SK-N-MC (cell line): ENCODE measurements around the gene SMIM20.

Experiments
- DNase-seq: peaks from one replicate; pipeline ENCODE4 v3.0.0-alpha.2; 2011; ENCODE audit warnings: low read depth, low spot score
- H3K27ac ChIP-seq: fragments of 200-600 bp; sonication (generic); 2 replicates; pipeline ENCODE4 v1.5.1; 2016; ENCODE audit warnings: mixed run types
- H3K36me3 ChIP-seq: fragments of 200-600 bp; sonication (generic); 2 replicates; pipeline ENCODE4 v1.6.1; 2017; ENCODE audit warnings: antibody characterized with exemption, low read length, mixed read lengths; ENCODE audit not compliant: insufficient read depth
- H3K4me3 ChIP-seq: fragments of 200-600 bp; sonication (generic); 2 replicates; pipeline ENCODE4 v1.5.1; 2016
- H3K9ac ChIP-seq: fragments of 200-600 bp; sonication (generic); 2 replicates; pipeline ENCODE4 v1.8.0; 2017; ENCODE audit warnings: mixed run types, mixed read lengths; ENCODE audit not compliant: insufficient read length
- H3K9me3 ChIP-seq: fragments of 200-600 bp; sonication (generic); 2 replicates; pipeline ENCODE4 v1.6.1; 2017; ENCODE audit warnings: low read depth, mild to moderate bottlenecking, antibody characterized with exemption, low read length, moderate library complexity, mixed read lengths
- EZH2 ChIP-seq: fragments of 200-600 bp; sonication (generic); IDR thresholded peaks from one replicate; pipeline ENCODE4 v1.6.1; 2017; ENCODE audit warnings: antibody characterized with exemption
- FOXP2 ChIP-seq: optimal IDR thresholded peaks from 2 replicates; pipeline ENCODE3; 2011; ENCODE audit warnings: mild to moderate bottlenecking, moderate library complexity; ENCODE audit not compliant: insufficient read depth; ENCODE audit errors: extremely low read length, control extremely low read depth
- POLR2AphosphoS5 ChIP-seq: IDR thresholded peaks from 2 replicates; pipeline ENCODE4 v1.6.1; 2012; ENCODE audit warnings: mild to moderate bottlenecking, low read depth, low read length, borderline replicate concordance

The SMIM20 gene

GRCh38 chr4:25888781-25889180 is 25.2 kb upstream of the SMIM20 start:
- H3K36me3 ChIP-seq, result no peaks in the 10 kb centered on the region
- no peaks in the 10 kb centered on the region for H3K9me3 ChIP-seq
- TF ChIP-seq EZH2 (no peak), POLR2AphosphoS5 (no peak), FOXP2 (no peak)
- H3K4me3 ChIP-seq, result no peak overlapping the region
- H3K9ac ChIP-seq, result no peak overlapping the region
- DNase-seq, result no peak
- no peak overlapping the region for H3K27ac ChIP-seq

GRCh38 chr4:25889589-25890503 is 24.2 kb upstream of the SMIM20 start:
- Histone ChIP-seq H3K4me3 (no peak overlapping the region), H3K27ac (no peak overlapping the region), H3K9ac (no peak overlapping the region), H3K36me3 (no peaks in the 10 kb centered on the region), H3K9me3 (no peaks in the 10 kb centered on the region)
- TF ChIP-seq FOXP2 (no peak), POLR2AphosphoS5 (no peak), EZH2 (no peak)
- DNase-seq, result no peak

GRCh38 chr4:25890571-25891485 is 23.2 kb upstream of the SMIM20 start:
- Histone ChIP-seq H3K36me3 (no peaks in the 10 kb centered on the region), H3K27ac (no peak overlapping the region), H3K4me3 (no peak overlapping the region), H3K9ac (no peak overlapping the region), H3K9me3 (no peaks in the 10 kb centered on the region)
- no peak for TF ChIP-seq POLR2AphosphoS5
- no peak for TF ChIP-seq EZH2
- no peak for TF ChIP-seq FOXP2
- DNase-seq, result no peak

GRCh38 chr4:25892796-25893195 is 21.2 kb upstream of the SMIM20 start:
- Histone ChIP-seq H3K9ac (no peak overlapping the region), H3K27ac (no peak overlapping the region), H3K4me3 (no peak overlapping the region), H3K36me3 (no peaks in the 10 kb centered on the region), H3K9me3 (no peaks in the 10 kb centered on the region)
- DNase-seq, result no peak
- no peak for TF ChIP-seq EZH2
- TF ChIP-seq FOXP2, result no peak
- TF ChIP-seq POLR2AphosphoS5, result no peak

GRCh38 chr4:25896776-25897539 is 17.1 kb upstream of the SMIM20 start:
- Histone ChIP-seq H3K27ac (no peak overlapping the region), H3K9me3 (no peaks in the 10 kb centered on the region), H3K36me3 (no peaks in the 10 kb centered on the region), H3K4me3 (no peak overlapping the region), H3K9ac (no peak overlapping the region)
- no peak for DNase-seq
- TF ChIP-seq EZH2 (no peak), POLR2AphosphoS5 (no peak), FOXP2 (no peak)

GRCh38 chr4:25900310-25900709 is 13.7 kb upstream of the SMIM20 start:
- DNase-seq, result no peak
- Histone ChIP-seq H3K9me3 (no peaks in the 10 kb centered on the region), H3K9ac (no peak overlapping the region), H3K36me3 (no peaks in the 10 kb centered on the region), H3K27ac (no peak overlapping the region), H3K4me3 (no peak overlapping the region)
- TF ChIP-seq EZH2 (no peak), FOXP2 (no peak), POLR2AphosphoS5 (no peak)

GRCh38 chr4:25901030-25901430 is 13.0 kb upstream of the SMIM20 start:
- DNase-seq, result no peak
- Histone ChIP-seq H3K9ac (no peak overlapping the region), H3K36me3 (no peaks in the 10 kb centered on the region), H3K4me3 (no peak overlapping the region), H3K27ac (no peak overlapping the region), H3K9me3 (no peaks in the 10 kb centered on the region)
- TF ChIP-seq FOXP2, result no peak
- TF ChIP-seq EZH2, result no peak
- TF ChIP-seq POLR2AphosphoS5, result no peak
